GM12878 (cell line): ENCODE results near the gene UFL1. TPM values are rescaled to one million over a fixed set of nuclear protein-coding genes. Genes with fewer than 3 reads are reported as not detected.

Experiments used
- ATAC-seq: fragments of 200-7000 bp; cut with Tn5 transposase; 3 replicates; pipeline ENCODE4 v1.9.1; 2020; ENCODE audit warnings: mild to moderate bottlenecking, moderate library complexity
- BruUV-seq: library from RNA; stranded (reverse); fragments of 400-500 nt; replicated peaks from 2 replicates; lab custom pipeline; 2021; lab: Mats Ljungman, UMichigan
- CTCF ChIA-PET: fragments of 300-600 bp; sonication (Branson Sonifier 250); formaldehyde crosslinking; extraction: SDS; loops from one replicate; lab custom pipeline; 2021; ENCODE audit warnings: inconsistent platforms; lab: Yijun Ruan, JAX
- POLR2A ChIA-PET: fragments of 350-600 bp; formaldehyde crosslinking; extraction: SDS; loops from one replicate; lab custom pipeline; 2021; ENCODE audit warnings: inconsistent platforms; lab: Charles Lee
- RAD21 ChIA-PET: fragments of 300-600 bp; sonication (Branson Sonifier 250); formaldehyde crosslinking; loops from one replicate; lab custom pipeline; 2023; ENCODE audit warnings: antibody characterized with exemption; ENCODE audit not compliant: unreplicated experiment; lab: Charles Lee
- SMC1A ChIA-PET: fragments of 300-600 bp; sonication (Branson Sonifier 250); formaldehyde crosslinking; loops from one replicate; lab custom pipeline; 2023; ENCODE audit not compliant: unreplicated experiment, uncharacterized antibody; lab: Charles Lee
- DNase-seq: peaks from one replicate; pipeline ENCODE4 v3.0.0-alpha.2; 2011; ENCODE audit warnings: low read depth, low spot score
- FAIRE-seq: peaks from 3 replicates; lab custom pipeline; 2011; peaks lifted over from hg19 to GRCh38; lab: Jason Lieb, UNC
- H2AFZ ChIP-seq: 2 replicates; pipeline ENCODE4 v1.6.0; 2011; ENCODE audit warnings: low read depth, low read length, control low read depth; ENCODE audit not compliant: control insufficient read depth
- H3K27ac ChIP-seq: 2 replicates; pipeline ENCODE4 v1.5.1; 2011; ENCODE audit warnings: control low read depth; ENCODE audit not compliant: control insufficient read depth, insufficient read depth
- H3K27me3 ChIP-seq, 2 experiments: replicated peaks in 1 of 2; 2 replicates each; pipeline versions ENCODE4 v1.6.0 to v1.6.1; 2011; ENCODE audit warnings: low read length in 1 of 2; ENCODE audit not compliant: control insufficient read depth in 2 of 2, insufficient read depth in 2 of 2
- H3K36me3 ChIP-seq, 2 experiments: 2 replicates each; pipeline ENCODE4 v1.5.1; 2011; ENCODE audit warnings: low read length in 1 of 2; ENCODE audit not compliant: control insufficient read depth in 2 of 2, insufficient read depth in 2 of 2
- H3K4me1 ChIP-seq: 2 replicates; pipeline ENCODE4 v1.6.1; 2011; ENCODE audit warnings: mild to moderate bottlenecking, low read length, moderate library complexity, mixed read lengths; ENCODE audit not compliant: control insufficient read depth, insufficient read depth
- H3K4me2 ChIP-seq: 2 replicates; pipeline ENCODE4 v1.6.0; 2011; ENCODE audit warnings: control low read depth; ENCODE audit not compliant: control insufficient read depth, insufficient read depth
- H3K4me3 ChIP-seq: fragments of 200-600 bp; sonication (generic); 2 replicates; pipeline ENCODE4 v1.5.1; 2016
- H3K79me2 ChIP-seq: 2 replicates; pipeline ENCODE4 v1.6.0; 2011; ENCODE audit warnings: low read length; ENCODE audit not compliant: control insufficient read depth, insufficient read depth
- H3K9ac ChIP-seq: 2 replicates; pipeline ENCODE4 v1.8.0; 2011; ENCODE audit warnings: low read length, control low read depth, mixed read lengths; ENCODE audit not compliant: control insufficient read depth, insufficient read depth
- H3K9me3 ChIP-seq: replicated peaks from 3 replicates; pipeline ENCODE4 v1.5.1; 2011; ENCODE audit warnings: mild to moderate bottlenecking, low read length; ENCODE audit not compliant: control insufficient read depth, insufficient read depth
- H4K20me1 ChIP-seq: 2 replicates; pipeline ENCODE4 v1.6.0; 2011; ENCODE audit not compliant: control insufficient read depth, insufficient read depth
- ASH2L ChIP-seq: fragments of 300-600, 200-600 bp; sonication (generic); IDR thresholded peaks from 2 replicates; pipeline ENCODE4 v1.6.1; 2017; ENCODE audit warnings: low read depth, mild to moderate bottlenecking, borderline replicate concordance
- CBFB ChIP-seq: IDR thresholded peaks from 2 replicates; pipeline ENCODE4 v1.6.1; 2016; ENCODE audit warnings: antibody characterized with exemption, low read depth
- DPF2 ChIP-seq: fragments of 450-650 bp; IDR thresholded peaks from 2 replicates; pipeline ENCODE4 v1.6.1; 2017; ENCODE audit warnings: mild to moderate bottlenecking
- GATAD2B ChIP-seq: fragments of 450-650 bp; conservative IDR thresholded peaks from 2 replicates; pipeline ENCODE4 v1.6.1; 2017; ENCODE audit warnings: low read depth, mild to moderate bottlenecking, moderate library complexity
- IKZF1 ChIP-seq: fragments of 450-650 bp; conservative IDR thresholded peaks from 2 replicates; pipeline ENCODE4 v1.6.1; 2017; ENCODE audit warnings: antibody characterized with exemption, mild to moderate bottlenecking
- KLF5 ChIP-seq: fragments of 450-650 bp; IDR thresholded peaks from 2 replicates; pipeline ENCODE4 v1.6.1; 2014; ENCODE audit warnings: mild to moderate bottlenecking; ENCODE audit not compliant: partially characterized antibody
- MXI1 ChIP-seq: fragments of 150-350 bp; IDR thresholded peaks from 2 replicates; pipeline ENCODE4 v1.6.1; 2011; ENCODE audit warnings: low read depth, mild to moderate bottlenecking, inconsistent platforms, low read length, improper control_type of control experiment
- NFIC ChIP-seq: IDR thresholded peaks from 2 replicates; pipeline ENCODE4 v1.6.1; 2012; ENCODE audit warnings: low read depth, mild to moderate bottlenecking, inconsistent platforms, low read length, moderate library complexity
- NRF1 ChIP-seq: conservative IDR thresholded peaks from 2 replicates; pipeline ENCODE4 v1.6.1; 2011; ENCODE audit warnings: mild to moderate bottlenecking, low read depth, low read length, improper control_type of control experiment
- RAD51 ChIP-seq: fragments of 450-650 bp; IDR thresholded peaks from 2 replicates; pipeline ENCODE4 v1.6.1; 2016; ENCODE audit warnings: moderate library complexity, mild to moderate bottlenecking, inconsistent platforms
- RB1 ChIP-seq: fragments of 450-650 bp; formaldehyde crosslinking; IDR thresholded peaks from 2 replicates; pipeline ENCODE4 v1.6.1; 2017; ENCODE audit warnings: mild to moderate bottlenecking, borderline replicate concordance
- RELA ChIP-seq: fragments of 450-650 bp; IDR thresholded peaks from 2 replicates; pipeline ENCODE4 v1.8.0; 2014; ENCODE audit warnings: borderline replicate concordance; ENCODE audit not compliant: partially characterized antibody
- RUNX3 ChIP-seq: IDR thresholded peaks from 2 replicates; pipeline ENCODE4 v1.6.1; 2012; ENCODE audit warnings: low read length, inconsistent platforms
- SIN3A ChIP-seq: IDR thresholded peaks from 2 replicates; pipeline ENCODE4 v1.6.1; 2012; ENCODE audit warnings: low read depth, low read length, improper control_type of control experiment
- SREBF1 ChIP-seq: IDR thresholded peaks from 2 replicates; pipeline ENCODE4 v1.6.1; 2012; ENCODE audit warnings: mild to moderate bottlenecking, low read length
- TAF1 ChIP-seq: IDR thresholded peaks from 2 replicates; pipeline ENCODE4 v1.6.1; 2011; ENCODE audit warnings: mild to moderate bottlenecking, low read depth, low read length, borderline replicate concordance
- TCF7 ChIP-seq: IDR thresholded peaks from 2 replicates; pipeline ENCODE4 v1.6.1; 2014; ENCODE audit warnings: antibody characterized with exemption, borderline replicate concordance
- WGBS: methylation state at CpG from one replicate; pipeline ENCODE4 v1.1.6; 2016; ENCODE audit warnings: low lambda C conversion rate; ENCODE audit not compliant: insufficient replicate concordance, insufficient coverage; ENCODE audit errors: missing lambda C conversion rate; 5-methylcytosine and 5-hydroxymethylcytosine counted together
- in situ Hi-C: fragments of 300-500 bp; cut with MboI; formaldehyde crosslinking; loops from 9 replicates; pipeline ENCODE4 v1.14.3; 2018; ENCODE audit warnings: mixed read lengths
- intact Hi-C: fragments of 100-400 bp; cut with micrococcal nuclease; formaldehyde crosslinking; loops from one replicate; pipeline ENCODE4 v1.14.2; 2022; ENCODE audit not compliant: unreplicated experiment
- polyA plus RNA-seq, 11 experiments: library from polyadenylated mRNA; depleted of rRNA in 4 of 11; unstranded in 6 of 11; stranded (reverse) in 5 of 11; fragments of >200 nt; fragmentation: Nextera tagmentation in 4 of 11; fragmentation: Illumina TruSeq in 1 of 11; extraction: Ambion mirVana in 4 of 11; extraction: Trizol in 1 of 11; gene quantifications; 1 replicate in 1 of 11; 2 replicates in 10 of 11; pipeline versions ENCODE4 v1.2.1 to v1.2.3, GENCODE V29; 2011 to 2016; ENCODE audit warnings: inconsistent platforms in 2 of 11, missing spikeins in 2 of 11, low read depth in 1 of 11
- total RNA-seq, 4 experiments: library from RNA; depleted of rRNA in 3 of 4; stranded (reverse); fragments of >200 nt in 3 of 4; fragmentation: Illumina TruSeq in 1 of 4; extraction: Trizol in 1 of 4; gene quantifications; 2 replicates each; pipeline versions ENCODE4 v1.2.1 to v1.2.3, GENCODE V29; 2013 to 2021
- TF ChIP-seq, protein P1 (sequence below): fragments of 450-650 bp; IDR thresholded peaks from 2 replicates; pipeline ENCODE4 v1.6.1; 2017; ENCODE audit warnings: mild to moderate bottlenecking, moderate library complexity
- TF ChIP-seq, protein P2 (sequence below): fragments of 150-350 bp; IDR thresholded peaks from 2 replicates; pipeline ENCODE4 v1.6.1; 2016; ENCODE audit warnings: low read depth, low read length

UFL1 gene
- total and polyA plus RNA-seq, 10 of the 15 experiments (the other 5 are each of a cell fraction or from before 2014, with no cell fraction given), result 13.8 to 29.3 (median 24.4) TPM

DNA sequence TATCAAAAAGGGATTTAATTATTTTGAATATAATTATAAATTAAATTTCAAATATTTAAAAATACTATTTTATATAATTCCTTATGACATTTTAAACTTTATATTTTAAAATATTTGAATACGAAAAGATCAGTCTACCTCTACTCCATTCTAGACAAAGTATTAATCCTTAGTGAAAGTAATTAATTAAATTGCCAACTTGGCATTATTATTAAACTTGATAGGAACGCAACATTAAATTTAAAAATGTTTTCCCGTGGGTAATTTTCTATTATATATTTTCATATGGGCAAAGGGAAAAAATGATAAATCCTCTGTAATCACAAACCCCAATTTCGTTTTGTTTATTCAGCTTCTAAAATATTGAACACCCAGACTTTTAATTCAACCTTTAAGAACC lies 33.0 kb downstream of the UFL1 start:
- no peaks in the 10 kb centered on the region for H3K27me3 ChIP-seq
- CTCF ChIA-PET, result interaction anchor here (1.0 to 1.8 kb wide), 5 partner anchors 9 to 14 kb away, joined by 3 to 7 read pairs (median 3); partner anchors contain the start of gene FHL5
- in situ Hi-C loops, result no loop called here
- H3K4me1 ChIP-seq, result no peaks in the 10 kb centered on the region
- no TSS peak for BruUV-seq
- H3K9me3 ChIP-seq, result no peaks in the 10 kb centered on the region
- H3K4me3 ChIP-seq, result no peak overlapping the region
- no peaks in the 10 kb centered on the region for H4K20me1 ChIP-seq
- FAIRE-seq, result no peak
- H3K36me3 ChIP-seq, result peaks cover 2 to 14% of the 10 kb centered on the region in 2 experiments
- SMC1A ChIA-PET, result interaction anchor here (0.6 to 2.1 kb wide), 5 partner anchors 9 to 72 kb away, joined by 3 to 7 read pairs (median 3); no protein-coding TSS in a partner anchor
- no peak overlapping the region for H3K9ac ChIP-seq
- no peaks in the 10 kb centered on the region for H3K79me2 ChIP-seq
- H3K27ac ChIP-seq, result no peak overlapping the region
- no peak for DNase-seq
- 75% methylated on average over 4 of the region's 4 CpGs for WGBS
- ATAC-seq, result no peak
- RAD21 ChIA-PET, result interaction anchor here (1.8 kb wide), 1 partner anchor 10 kb away, joined by 11 read pairs; no protein-coding TSS in a partner anchor
- no peak overlapping the region for H2AFZ ChIP-seq
- POLR2A ChIA-PET, result no interaction called here
- intact Hi-C loops, result no loop called here
- no peak for TF ChIP-seq ASH2L
- TF ChIP-seq, protein P1, sequence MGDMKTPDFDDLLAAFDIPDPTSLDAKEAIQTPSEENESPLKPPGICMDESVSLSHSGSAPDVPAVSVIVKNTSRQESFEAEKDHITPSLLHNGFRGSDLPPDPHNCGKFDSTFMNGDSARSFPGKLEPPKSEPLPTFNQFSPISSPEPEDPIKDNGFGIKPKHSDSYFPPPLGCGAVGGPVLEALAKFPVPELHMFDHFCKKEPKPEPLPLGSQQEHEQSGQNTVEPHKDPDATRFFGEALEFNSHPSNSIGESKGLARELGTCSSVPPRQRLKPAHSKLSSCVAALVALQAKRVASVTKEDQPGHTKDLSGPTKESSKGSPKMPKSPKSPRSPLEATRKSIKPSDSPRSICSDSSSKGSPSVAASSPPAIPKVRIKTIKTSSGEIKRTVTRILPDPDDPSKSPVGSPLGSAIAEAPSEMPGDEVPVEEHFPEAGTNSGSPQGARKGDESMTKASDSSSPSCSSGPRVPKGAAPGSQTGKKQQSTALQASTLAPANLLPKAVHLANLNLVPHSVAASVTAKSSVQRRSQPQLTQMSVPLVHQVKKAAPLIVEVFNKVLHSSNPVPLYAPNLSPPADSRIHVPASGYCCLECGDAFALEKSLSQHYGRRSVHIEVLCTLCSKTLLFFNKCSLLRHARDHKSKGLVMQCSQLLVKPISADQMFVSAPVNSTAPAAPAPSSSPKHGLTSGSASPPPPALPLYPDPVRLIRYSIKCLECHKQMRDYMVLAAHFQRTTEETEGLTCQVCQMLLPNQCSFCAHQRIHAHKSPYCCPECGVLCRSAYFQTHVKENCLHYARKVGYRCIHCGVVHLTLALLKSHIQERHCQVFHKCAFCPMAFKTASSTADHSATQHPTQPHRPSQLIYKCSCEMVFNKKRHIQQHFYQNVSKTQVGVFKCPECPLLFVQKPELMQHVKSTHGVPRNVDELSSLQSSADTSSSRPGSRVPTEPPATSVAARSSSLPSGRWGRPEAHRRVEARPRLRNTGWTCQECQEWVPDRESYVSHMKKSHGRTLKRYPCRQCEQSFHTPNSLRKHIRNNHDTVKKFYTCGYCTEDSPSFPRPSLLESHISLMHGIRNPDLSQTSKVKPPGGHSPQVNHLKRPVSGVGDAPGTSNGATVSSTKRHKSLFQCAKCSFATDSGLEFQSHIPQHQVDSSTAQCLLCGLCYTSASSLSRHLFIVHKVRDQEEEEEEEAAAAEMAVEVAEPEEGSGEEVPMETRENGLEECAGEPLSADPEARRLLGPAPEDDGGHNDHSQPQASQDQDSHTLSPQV, result no peak
- no peak for TF ChIP-seq RELA
- no peak for TF ChIP-seq TAF1
- no peak for TF ChIP-seq MXI1
- no peak for TF ChIP-seq GATAD2B
- no peak for TF ChIP-seq NRF1
- no peak for TF ChIP-seq RAD51
- TF ChIP-seq IKZF1, result no peak
- TF ChIP-seq KLF5, result no peak
- no peak for TF ChIP-seq SREBF1
- no peak for TF ChIP-seq NFIC
- TF ChIP-seq SIN3A, result no peak
- TF ChIP-seq RUNX3, result no peak
- TF ChIP-seq, protein P2, sequence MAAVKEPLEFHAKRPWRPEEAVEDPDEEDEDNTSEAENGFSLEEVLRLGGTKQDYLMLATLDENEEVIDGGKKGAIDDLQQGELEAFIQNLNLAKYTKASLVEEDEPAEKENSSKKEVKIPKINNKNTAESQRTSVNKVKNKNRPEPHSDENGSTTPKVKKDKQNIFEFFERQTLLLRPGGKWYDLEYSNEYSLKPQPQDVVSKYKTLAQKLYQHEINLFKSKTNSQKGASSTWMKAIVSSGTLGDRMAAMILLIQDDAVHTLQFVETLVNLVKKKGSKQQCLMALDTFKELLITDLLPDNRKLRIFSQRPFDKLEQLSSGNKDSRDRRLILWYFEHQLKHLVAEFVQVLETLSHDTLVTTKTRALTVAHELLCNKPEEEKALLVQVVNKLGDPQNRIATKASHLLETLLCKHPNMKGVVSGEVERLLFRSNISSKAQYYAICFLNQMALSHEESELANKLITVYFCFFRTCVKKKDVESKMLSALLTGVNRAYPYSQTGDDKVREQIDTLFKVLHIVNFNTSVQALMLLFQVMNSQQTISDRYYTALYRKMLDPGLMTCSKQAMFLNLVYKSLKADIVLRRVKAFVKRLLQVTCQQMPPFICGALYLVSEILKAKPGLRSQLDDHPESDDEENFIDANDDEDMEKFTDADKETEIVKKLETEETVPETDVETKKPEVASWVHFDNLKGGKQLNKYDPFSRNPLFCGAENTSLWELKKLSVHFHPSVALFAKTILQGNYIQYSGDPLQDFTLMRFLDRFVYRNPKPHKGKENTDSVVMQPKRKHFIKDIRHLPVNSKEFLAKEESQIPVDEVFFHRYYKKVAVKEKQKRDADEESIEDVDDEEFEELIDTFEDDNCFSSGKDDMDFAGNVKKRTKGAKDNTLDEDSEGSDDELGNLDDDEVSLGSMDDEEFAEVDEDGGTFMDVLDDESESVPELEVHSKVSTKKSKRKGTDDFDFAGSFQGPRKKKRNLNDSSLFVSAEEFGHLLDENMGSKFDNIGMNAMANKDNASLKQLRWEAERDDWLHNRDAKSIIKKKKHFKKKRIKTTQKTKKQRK, result no peak
- no peak for TF ChIP-seq DPF2
- TF ChIP-seq RB1, result no peak
- TF ChIP-seq CBFB, result no peak
- TF ChIP-seq TCF7, result no peak
- no peak overlapping the region for H3K4me2 ChIP-seq
